Epithelial cell of proximal tubule (primary cell): ENCODE data around the gene LMBR1. TPM values are rescaled to one million over a fixed set of nuclear protein-coding genes. Genes with fewer than 3 reads are reported as not detected.

ENCODE experiments used
- DNase-seq: peaks from one replicate; pipeline ENCODE4 v3.0.0-alpha.2; 2011; ENCODE audit warnings: low read depth
- H3K4me3 ChIP-seq: 2 replicates; pipeline ENCODE4 v1.5.1; 2011; ENCODE audit warnings: low read depth, mild to moderate bottlenecking, low read length
- CTCF ChIP-seq: conservative IDR thresholded peaks from 2 replicates; pipeline ENCODE4 v1.5.1; 2012; ENCODE audit warnings: low read depth, mild to moderate bottlenecking, low read length
- total RNA-seq: library from RNA; depleted of rRNA; stranded (reverse); fragments of >200 nt; gene quantifications from 2 replicates; pipeline ENCODE4 v1.2.3, GENCODE V29; 2015

The LMBR1 gene
- total RNA-seq, 1 donor from 2014 or later: 34.6 TPM

DNA sequence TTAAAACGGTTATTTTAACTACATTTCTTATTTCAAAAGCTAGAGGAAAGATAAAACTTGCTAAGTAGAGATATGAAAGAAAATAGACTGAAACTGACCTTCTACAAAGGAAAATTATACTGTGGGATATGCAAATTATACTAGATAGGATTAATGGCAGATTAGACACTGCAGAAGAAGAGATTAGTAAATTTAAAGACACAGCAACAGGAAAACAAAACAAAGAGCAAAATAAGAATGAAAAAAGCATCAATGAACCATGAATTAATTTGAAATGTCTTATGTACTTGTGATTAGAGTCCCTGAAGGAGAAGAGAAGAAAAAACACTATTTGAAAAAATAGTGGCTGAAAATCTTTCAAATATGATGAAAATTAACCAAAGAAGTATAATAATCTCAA, 200.1 kb downstream of the LMBR1 start:
- H3K4me3 ChIP-seq: no peak overlapping the region
- no peak for TF ChIP-seq CTCF
- no peak for DNase-seq

DNA sequence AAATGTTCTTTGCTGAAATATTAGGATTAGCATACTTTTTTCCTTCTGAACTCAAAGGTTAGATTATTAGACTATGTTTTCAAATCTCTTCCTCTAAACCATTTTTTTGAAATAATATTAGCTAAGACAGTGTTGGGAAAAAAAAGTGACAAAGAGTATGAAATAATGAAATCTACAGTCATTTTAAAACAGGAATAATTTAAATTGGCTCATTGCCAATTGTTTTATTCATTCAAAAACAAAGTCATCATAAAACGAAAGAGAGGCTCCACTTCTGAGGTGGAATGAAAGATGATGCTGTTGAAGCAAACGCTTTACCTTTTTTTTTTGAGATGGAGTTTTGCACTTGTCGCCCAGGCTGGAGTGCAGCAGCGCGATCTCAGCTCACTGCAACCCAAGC, 201.2 kb downstream of the LMBR1 start:
- no peak for DNase-seq
- H3K4me3 ChIP-seq: no peak overlapping the region
- TF ChIP-seq CTCF: no peak

DNA sequence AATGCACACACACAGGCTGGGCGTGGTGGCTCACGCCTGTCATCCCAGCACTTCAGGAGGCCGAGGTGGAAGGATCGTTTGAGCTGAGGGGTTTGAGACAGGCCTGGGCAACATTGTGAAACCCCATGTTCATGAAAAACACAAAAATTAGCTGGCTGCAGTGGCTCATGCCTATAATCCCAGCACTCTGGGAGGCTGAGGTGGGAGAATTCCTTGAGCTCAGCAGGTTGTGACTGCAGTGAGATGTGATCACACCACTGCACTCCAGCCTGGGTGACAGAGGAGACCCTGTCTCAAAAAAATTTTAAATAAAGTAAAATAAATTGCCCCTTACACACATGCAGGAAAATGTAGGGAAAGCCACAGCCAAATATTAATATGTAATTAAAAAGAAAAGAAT, 208.3 kb downstream of the LMBR1 start:
- TF ChIP-seq CTCF: no peak

GRCh38 chr7:156684251-156684650, 208.7 kb downstream of the LMBR1 start:
- TF ChIP-seq CTCF: no peak
- no peak overlapping the region for H3K4me3 ChIP-seq
- no peak for DNase-seq

More for the DNA sequence above, 208.3 kb downstream of the LMBR1 start:
- DNase-seq: peak; percentile 7
- H3K4me3 ChIP-seq: no peak overlapping the region

DNA sequence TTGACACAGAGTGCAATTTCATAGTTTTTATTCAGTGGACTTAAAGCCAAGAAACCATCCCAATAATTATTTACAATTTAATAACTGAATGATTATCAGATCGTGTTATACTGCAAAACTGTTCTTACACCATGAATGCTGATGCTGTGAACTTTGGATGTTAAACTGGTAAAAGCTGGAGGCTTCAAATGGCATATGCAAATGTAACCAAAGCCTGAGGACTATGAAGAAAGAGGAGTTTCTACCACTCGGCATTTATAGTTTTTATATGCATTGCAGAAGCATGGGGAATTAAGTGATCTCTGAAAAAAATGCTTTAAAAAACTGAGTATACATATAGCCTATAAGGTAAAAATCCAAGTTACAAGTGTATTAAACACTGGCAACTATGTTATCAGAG, 210.1 kb downstream of the LMBR1 start:
- H3K4me3 ChIP-seq: no peak overlapping the region
- TF ChIP-seq CTCF: no peak
- DNase-seq: no peak

- DNase-seq: no peak
- no peak for TF ChIP-seq CTCF
- no peak overlapping the region for H3K4me3 ChIP-seq
Observed at GRCh38 chr7:156680281-156680680, 212.7 kb downstream of the LMBR1 start.

GRCh38 chr7:156677374-156678054, 215.5 kb downstream of the LMBR1 start:
- H3K4me3 ChIP-seq: no peak overlapping the region
- TF ChIP-seq CTCF: no peak
- no peak for DNase-seq
